GM19468 (cell line): ENCODE results near the gene PKN1.

ENCODE experiments used
- ATAC-seq: cut with Tn5 transposase; IDR thresholded peaks from one replicate; pipeline ENCODE4 v1.9.1; 2021; ENCODE audit warnings: mild to moderate bottlenecking, moderate library complexity, moderate number of reproducible peaks; ENCODE audit not compliant: unreplicated experiment; ENCODE audit errors: extremely low read depth

PKN1 gene

DNA sequence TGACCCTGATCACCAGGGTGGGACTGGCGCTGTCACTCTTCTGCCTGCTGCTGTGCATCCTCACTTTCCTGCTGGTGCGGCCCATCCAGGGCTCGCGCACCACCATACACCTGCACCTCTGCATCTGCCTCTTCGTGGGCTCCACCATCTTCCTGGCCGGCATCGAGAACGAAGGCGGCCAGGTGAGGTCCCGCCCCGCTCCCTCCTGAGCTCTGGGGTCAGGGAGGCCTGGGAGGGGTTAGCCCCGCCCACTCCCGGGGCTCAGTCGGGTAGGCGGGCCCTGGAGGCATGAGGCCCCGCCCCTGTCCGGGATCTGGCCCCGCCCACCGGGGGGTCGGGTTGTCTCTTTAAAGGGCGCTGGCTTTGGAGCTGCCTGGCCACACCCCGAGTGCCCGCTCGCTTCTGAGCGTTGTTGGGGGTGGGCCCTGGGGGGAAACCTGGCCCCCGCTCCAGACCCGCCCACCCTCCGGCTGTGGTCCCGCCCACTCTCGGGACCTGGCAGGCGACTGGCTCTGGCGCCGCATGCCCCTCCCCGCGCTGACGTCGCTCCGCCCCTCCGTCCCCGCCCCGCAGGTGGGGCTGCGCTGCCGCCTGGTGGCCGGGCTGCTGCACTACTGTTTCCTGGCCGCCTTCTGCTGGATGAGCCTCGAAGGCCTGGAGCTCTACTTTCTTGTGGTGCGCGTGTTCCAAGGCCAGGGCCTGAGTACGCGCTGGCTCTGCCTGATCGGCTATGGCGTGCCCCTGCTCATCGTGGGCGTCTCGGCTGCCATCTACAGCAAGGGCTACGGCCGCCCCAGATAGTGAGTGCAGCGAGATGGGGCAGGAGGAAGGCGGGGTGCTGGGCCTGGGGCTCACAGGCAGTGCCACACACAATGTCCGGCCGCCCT is 27.1 kb upstream of the PKN1 start:
- ATAC-seq: peak; percentile 35

DNA sequence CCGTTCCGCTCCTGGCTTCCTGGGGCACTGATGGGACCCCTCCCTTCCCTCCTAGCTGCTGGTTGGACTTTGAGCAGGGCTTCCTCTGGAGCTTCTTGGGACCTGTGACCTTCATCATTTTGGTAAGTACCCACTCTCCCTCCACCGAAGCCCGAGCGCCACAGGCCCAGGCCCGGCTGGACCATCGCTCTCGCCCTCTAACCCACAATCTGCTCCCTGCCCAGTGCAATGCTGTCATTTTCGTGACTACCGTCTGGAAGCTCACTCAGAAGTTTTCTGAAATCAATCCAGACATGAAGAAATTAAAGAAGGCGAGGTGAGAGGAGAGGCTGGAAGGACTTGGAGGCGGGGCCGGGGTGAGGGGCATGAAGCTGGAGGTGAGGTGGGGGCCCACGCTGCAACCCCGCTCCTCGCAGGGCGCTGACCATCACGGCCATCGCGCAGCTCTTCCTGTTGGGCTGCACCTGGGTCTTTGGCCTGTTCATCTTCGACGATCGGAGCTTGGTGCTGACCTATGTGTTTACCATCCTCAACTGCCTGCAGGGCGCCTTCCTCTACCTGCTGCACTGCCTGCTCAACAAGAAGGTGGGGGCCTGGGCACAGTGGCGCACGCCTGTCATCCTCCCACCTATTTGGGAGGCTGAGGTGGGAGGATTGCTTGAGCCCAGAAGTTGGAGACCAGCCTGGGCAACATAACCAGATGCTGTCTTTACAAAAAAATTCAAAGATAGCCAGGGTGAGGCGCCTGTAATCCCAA is 26.3 kb upstream of the PKN1 start:
- ATAC-seq: no peak

DNA sequence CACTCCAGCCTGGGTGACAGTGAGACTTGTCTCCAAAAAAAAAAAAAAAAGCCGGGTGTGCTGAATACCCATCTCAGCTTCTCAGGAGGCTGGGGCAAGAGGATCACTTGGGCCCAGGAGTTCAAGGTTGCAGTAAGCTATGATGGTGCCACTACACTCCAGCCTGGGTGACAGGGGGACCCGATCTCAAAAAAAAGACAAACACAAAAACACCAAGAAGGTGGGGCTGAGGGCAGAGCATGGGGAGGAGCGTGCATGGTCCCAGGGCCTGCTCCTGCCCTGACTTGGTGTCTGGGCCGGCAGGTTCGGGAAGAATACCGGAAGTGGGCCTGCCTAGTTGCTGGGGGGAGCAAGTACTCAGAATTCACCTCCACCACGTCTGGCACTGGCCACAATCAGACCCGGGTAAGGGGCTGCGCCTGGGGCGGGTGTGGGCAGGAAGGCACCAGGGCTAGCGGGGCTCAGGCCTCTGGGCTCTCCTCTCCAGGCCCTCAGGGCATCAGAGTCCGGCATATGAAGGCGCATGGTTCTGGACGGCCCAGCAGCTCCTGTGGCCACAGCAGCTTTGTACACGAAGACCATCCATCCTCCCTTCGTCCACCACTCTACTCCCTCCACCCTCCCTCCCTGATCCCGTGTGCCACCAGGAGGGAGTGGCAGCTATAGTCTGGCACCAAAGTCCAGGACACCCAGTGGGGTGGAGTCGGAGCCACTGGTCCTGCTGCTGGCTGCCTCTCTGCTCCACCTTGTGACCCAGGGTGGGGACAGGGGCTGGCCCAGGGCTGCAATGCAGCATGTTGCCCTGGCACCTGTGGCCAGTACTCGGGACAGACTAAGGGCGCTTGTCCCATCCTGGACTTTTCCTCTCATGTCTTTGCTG is 25.3 kb upstream of the PKN1 start:
- no peak for ATAC-seq

DNA sequence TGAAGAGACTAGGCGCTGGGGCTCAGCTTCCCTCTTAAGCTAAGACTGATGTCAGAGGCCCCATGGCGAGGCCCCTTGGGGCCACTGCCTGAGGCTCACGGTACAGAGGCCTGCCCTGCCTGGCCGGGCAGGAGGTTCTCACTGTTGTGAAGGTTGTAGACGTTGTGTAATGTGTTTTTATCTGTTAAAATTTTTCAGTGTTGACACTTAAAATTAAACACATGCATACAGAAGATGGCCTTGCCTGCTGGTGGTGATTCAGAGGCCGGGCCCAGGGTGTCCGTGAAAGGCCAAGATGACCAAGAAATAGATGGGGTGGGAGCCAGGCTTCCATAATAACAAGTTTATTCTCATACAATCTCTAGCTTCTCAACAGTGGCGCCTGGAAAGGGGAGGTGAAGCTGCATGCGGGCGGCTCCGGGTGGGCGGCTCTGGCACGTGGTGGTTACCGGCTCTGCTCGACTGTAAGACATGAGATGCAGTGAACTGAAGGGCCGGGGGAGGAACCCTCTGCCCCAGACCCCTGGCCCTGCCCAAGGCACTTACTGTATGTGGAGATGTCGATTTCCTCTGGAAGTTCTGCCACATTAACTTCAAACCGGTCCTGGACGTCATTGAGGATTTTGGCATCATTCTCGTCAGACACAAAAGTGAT is 24.5 kb upstream of the PKN1 start:
- no peak for ATAC-seq

DNA sequence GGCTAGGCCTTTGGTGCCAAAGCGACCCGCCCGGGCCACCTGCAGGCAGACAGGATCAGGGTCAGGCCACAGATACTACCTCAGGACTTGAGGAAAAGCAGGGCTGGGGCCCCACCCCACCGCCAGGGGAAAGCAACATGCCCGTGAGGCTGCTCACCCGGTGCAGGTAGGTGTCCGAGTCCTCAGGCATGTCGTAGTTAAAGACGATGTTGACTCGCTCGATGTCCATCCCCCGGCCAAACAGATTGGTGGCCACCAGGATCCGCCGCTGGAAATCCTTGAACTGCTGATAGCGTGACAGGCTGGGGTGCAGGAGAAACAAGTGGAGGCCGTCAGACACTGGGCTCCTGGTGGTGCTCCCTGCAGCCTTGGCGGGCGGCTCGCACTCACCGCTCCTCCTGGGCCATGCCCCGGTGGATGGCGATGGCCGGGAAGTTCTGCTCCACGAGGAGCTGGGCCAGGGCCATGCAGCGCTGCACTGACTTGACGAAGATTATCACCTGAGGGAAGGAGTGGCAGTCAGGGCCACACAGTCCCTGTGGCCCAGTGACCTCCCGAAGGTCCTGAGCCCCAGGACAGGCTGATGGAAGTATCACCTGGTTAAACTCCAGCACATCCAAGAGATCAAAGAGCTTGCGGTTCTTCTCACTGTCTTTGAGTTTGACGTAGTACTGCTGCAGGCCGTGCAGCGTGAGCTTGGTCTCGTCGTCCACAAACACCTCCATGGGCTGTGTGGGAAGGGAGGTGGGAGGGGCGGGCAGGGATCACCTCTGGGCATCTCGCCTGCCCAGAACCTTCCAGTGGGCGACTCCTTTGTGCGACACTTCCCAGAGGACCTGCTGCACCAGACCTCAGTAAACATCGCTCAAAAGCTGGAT is 23.7 kb upstream of the PKN1 start:
- no peak for ATAC-seq

DNA sequence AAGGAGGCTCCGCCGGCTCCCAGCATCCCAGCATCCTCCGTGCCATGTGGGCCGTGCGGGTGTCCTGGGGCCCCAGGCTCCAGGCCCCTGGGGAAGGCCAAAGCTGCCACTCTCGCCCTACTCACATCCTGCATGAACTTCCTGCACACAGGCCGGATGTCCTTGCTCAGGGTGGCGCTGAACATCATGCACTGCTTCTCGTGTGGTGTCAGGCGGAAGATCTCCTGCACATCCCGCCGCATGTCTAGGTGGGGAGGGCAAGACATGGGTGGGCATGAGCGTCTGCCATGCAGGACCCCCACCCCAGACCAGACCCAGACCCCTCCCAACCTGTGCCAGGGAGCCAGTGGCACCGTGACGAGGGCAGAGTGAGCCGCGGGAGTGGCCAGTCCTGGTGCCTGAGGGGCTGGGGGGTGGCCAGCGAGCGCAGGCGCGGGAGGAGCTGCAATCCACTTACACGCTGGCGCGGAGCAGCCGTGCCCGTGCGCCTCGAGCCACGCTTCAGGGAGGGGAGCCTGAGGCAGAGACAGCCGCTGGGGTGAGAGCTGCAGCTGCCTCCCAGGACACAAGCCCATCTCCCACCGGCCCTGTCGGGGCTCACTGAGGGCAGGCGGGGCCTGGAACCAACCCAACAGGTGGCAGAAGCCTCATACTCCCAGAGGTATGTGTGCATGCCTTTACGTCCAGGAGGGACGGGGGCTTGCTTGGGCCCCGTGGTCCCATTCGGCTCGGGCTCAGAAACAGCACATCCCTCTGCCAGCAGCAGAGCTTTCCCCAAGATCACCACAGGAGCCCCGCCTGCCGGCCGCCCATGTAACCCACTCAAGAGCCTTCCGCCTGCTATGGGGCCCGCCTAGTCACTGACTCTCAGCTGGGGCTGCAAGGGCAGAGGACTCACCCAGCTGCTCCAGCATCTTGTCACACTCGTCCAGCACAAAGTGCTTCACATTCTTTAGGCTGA is 22.7 kb upstream of the PKN1 start:
- no peak for ATAC-seq

DNA sequence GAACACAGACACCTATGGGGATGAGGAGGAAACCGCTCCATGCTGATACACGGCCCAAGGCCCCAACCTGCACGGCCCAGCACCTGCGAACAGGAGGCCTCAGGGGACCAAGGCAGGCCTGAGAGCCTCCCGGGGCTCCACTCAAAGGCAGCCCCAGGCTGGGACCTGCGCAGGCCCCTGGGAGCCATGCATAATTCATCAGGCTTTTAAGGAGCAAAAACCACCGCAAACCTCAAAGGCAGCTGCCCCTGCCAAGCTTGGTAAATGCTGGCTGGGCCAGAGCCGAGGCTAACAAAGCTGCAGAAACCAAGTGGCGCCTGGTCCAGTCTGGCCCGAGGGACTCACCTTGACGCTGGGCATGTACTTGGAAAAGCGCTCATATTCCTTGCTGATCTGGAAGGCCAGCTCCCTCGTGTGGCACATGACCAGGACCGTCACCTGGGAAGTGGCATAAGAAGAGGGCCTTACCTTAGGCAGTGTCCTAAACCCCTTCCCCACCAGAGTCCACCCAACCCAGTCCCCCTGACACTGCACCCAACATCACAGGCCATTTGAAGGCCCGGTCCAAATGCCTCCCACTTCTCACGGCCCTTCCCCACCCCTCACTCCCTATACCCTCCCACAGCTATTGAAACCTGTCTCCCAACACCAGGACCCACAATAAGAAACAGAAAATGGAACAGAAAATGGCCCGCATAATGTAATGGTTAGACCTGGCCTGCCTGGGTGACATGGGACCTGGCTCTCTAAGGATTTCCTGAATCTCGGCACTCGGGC is 21.8 kb upstream of the PKN1 start:
- no peak for ATAC-seq

DNA sequence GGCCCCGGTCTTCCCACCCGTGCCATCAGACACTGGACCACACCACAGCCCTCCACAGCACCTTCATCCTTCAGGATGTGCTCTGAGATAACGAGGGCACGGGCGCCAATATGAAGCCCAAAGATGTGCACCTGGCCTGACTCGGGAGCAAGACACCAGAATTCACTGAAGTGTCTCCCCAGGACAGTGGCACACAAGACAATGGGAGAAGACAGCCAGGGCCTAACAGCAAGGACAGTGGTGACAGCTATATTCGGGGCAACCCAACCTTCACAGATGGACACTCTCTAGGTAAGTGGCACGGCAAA is 21.2 kb upstream of the PKN1 start:
- no peak for ATAC-seq

DNA sequence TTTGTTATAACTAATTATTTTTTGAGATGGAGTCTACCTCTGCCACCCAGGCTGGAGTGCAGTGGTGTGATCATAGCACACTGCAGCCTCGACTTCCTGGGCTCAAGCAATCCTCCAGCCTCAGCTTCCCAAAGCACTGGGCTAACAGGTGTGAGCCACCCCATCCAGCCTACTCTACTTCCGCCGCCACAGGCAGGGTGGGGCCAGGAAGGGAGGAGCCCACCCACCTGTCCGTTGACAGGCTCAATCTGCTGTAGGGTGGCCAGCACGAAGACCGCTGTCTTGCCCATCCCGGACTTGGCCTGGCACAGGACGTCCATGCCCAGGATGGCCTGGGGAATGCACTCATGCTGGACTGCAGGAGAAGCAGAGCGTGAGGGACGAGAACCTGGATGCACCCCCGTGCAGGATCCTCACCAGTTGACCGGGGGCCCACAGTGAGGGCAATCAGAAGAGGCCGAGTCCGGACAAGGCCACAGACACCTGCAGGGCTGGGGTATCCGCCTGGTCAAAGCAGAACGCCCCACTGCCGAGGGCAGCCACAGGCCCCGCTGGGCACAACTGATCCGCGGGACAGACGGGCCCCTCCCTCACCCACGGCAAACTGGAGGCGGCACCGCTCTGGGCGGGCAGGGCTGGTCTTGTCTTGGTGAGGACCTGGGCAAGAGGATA is 20.6 kb upstream of the PKN1 start:
- ATAC-seq: no peak

DNA sequence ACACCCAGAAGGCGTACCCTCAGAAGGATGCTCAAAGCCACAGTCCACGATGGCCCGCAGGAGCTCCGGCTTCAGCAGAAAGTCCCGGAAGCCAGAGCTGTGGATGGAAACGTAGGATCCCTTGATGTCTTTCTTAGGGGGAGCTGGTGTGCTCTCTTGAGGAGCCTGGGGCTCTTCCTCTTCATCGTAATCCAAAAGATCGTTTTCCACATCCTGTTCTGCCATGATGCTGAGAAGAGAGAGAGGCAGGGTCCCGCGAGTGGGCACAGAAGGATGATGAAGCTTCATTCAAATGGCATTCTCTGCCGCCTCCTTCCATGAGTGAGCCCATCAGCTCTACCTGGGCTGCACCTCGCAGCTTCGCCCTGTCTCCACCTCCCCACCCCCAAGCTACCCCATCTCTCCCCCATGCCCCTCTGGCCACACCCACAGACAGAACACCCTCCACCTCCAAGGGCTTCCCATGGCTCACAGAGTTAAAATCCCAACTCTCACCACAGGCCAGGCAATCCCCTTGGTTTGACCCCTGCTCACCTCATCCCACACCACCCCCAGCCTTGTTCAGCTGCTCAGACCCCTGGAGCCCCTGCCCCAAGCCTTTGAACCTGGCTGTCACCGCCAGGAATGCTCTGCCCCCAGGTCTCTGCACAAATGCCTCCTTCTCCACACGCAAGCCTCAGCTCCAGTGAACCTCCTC is 20.0 kb upstream of the PKN1 start:
- ATAC-seq: no peak

DNA sequence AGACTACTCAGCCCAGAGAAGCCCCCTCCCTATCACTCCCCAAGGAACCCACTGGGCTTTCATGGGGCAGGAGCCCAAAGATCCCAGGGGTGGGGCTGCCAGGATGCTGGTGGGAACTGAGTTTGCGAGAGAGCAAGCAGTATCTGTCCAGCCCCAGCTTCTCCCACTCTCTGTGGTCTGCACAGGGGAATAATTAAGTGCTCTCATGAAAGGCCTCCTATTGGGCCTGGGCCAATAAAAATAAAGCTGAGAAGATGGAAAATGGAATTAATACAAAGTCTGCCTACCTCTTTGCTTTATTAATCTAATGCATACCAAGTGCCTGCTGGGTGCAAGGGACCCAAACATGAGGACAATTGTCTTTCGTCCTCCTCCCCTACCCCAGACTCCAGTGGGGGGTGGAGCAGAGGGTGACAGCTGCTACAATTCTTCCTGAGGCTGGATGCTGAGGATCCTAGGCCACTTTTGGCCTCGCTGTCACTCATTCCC is 19.4 kb upstream of the PKN1 start:
- ATAC-seq: no peak

DNA sequence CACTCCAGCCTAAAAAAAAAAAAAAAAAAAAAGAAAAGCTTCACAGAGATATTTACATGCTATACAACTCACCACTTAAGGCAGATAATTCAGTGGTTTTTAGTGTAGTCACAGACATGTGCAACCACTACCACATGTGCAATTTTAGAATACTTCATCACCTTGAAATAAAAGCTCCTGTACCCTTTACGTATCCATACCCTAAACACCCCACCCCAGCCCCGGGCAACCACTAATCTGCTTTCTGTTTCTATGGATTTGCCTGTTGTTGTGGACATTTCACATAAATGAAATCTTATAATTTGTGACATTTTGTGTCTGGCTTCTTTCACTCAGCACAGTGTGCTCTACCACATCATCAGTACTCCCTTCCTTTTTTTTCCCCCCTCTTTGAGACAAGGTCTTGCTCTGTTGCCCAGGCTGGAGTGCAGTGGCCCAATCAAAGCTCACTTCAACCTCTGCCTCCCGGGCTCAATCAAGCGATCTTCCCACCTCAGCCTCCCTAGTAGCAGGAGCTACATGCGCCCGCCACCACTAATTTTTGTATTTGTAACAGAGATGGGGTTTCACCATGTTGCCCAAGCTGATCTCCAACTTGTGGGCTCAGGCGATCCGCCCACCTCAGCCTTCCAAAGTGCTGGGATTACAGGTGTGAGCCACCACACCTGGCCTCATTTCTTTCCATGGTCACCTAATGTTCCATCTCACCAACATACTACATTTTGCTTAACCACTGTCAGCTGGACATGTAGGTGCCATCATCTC is 18.0 kb upstream of the PKN1 start:
- no peak for ATAC-seq

DNA sequence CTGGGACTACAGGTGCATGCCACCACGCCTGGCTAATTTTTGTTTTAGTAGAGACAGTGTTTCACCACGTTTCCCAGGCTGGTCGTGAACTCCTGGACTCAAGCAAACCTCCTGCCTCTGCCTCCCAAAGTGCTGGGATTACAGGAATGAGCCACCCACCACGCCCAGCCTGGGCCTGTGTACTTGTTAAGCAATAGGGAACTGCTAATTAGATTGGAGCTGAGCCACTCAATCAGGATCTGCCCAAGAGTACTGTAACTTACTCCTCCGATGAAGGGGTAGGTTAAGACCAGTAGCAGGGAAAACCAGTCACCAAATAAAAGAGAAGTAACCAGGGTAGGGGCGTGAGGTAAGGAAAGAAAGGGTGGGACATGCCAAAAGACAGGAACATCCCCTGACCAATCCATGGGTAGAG is 16.3 kb upstream of the PKN1 start:
- ATAC-seq: no peak

DNA sequence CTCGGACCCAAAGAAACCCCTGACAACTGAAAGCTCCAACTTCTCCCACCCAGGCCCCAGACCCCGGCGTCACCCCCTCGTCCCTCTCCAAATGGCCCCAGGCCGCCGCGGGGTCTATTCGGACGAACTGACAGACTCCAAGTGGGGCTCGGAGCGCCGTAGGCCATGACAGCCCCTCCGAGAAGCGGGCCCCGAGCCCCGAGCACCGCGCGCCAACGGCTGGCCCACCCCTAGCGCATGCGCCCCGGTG is 14.3 kb upstream of the PKN1 start:
- no peak for ATAC-seq

DNA sequence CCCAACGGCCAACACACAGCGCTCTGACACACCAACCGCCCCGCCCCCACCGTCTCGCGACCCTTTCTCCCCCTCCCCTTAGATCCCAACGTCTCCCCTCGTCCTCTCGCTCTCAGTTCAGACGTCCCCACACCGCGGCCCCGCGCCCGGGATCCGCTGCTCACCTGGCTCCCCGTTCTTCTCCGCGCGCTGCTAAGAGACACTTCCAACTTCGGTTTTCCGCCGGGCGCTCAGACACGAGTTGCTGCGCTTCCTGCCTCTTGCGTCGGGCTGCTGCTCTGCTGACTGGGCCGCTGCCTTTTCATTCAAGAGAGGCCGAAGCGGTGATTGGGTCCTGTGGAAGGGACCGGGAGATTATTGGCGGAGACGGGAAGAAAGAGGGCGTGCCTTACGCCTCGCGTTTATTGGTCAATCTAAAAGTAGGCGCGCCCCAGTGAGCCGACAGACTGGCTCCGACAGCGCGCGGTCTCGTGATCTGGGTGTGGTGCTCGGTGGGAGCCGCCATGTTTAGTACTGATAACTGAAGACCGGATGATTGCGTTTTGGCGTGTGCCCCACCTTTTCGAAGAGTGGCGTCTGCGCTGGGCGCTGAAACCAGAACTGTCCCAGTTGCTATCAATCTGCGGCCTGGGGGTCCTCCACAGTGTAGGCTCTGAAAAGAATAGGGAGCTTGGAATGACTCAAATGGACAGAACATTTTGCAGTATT is 13.8 kb upstream of the PKN1 start, which contains the start of gene DDX39A:
TSS of gene DDX39A (minus strand) at position 236 of the 708 bp plus-strand sequence. CDS start 6,121 bp downstream, outside the sequence.
- ATAC-seq: peak; percentile 90
